Measurements from ENCODE around the gene FGF19. TPM values are rescaled to one million over a fixed set of nuclear protein-coding genes. Genes with fewer than 3 reads are reported as not detected.

The FGF19 gene
- total and polyA plus RNA-seq, 2 donors from 2014 or later: not detected

DNA sequence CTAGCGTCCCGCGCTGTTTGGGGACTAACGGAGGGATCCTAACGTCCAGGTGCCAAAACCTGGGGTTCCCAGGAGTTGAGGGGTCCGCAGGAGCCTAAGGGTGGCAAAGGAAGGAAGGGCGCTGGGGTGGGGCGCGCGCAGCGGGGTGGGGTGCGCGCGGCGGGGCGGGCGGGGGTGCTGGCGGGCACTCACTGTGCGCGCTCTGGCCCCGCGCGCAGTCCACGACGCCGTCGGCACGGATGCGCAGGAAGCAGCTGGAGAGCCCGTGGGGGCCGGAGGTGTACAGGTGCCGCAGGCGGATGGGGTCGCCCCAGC lies 412 bp downstream of the FGF19 start:
- FAIRE-seq: no peak
- Histone ChIP-seq H3K4me1 (ENCODE audit: control insufficient read depth in 2 of 3, insufficient read depth in 2 of 3, low read depth in 1 of 3, low read length in 3 of 3) (peaks cover 0 to 3% (median 0%) of the 10 kb centered on the region in 3 donors), H3K27ac (ENCODE audit: low read depth in 2 of 2, low read length in 2 of 2) (no peak overlapping the region), H3K27me3 (ENCODE audit: control insufficient read depth, insufficient read depth, low read length) (peaks cover 8% of the 10 kb centered on the region), H3K36me3 (ENCODE audit: control insufficient read depth in 2 of 3, insufficient read depth in 3 of 3, low read length in 3 of 3) (no peaks in the 10 kb centered on the region), H3K9me3 (ENCODE audit: control insufficient read depth in 2 of 3, insufficient read depth in 1 of 3, low read length in 3 of 3) (no peaks in the 10 kb centered on the region), H3K4me3 (ENCODE audit: low read length in 3 of 3) (no peak overlapping the region), H3K9ac (ENCODE audit: low read length in 3 of 3) (no peak overlapping the region)
- TF ChIP-seq, protein P1, sequence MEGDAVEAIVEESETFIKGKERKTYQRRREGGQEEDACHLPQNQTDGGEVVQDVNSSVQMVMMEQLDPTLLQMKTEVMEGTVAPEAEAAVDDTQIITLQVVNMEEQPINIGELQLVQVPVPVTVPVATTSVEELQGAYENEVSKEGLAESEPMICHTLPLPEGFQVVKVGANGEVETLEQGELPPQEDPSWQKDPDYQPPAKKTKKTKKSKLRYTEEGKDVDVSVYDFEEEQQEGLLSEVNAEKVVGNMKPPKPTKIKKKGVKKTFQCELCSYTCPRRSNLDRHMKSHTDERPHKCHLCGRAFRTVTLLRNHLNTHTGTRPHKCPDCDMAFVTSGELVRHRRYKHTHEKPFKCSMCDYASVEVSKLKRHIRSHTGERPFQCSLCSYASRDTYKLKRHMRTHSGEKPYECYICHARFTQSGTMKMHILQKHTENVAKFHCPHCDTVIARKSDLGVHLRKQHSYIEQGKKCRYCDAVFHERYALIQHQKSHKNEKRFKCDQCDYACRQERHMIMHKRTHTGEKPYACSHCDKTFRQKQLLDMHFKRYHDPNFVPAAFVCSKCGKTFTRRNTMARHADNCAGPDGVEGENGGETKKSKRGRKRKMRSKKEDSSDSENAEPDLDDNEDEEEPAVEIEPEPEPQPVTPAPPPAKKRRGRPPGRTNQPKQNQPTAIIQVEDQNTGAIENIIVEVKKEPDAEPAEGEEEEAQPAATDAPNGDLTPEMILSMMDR (IDR thresholded peaks at IDR 0.05; ENCODE audit: borderline replicate concordance, extremely low read depth, insufficient read depth): no peak
- no peak for DNase-seq
- intact Hi-C loops (cut with DNase I): no loop called here

DNA sequence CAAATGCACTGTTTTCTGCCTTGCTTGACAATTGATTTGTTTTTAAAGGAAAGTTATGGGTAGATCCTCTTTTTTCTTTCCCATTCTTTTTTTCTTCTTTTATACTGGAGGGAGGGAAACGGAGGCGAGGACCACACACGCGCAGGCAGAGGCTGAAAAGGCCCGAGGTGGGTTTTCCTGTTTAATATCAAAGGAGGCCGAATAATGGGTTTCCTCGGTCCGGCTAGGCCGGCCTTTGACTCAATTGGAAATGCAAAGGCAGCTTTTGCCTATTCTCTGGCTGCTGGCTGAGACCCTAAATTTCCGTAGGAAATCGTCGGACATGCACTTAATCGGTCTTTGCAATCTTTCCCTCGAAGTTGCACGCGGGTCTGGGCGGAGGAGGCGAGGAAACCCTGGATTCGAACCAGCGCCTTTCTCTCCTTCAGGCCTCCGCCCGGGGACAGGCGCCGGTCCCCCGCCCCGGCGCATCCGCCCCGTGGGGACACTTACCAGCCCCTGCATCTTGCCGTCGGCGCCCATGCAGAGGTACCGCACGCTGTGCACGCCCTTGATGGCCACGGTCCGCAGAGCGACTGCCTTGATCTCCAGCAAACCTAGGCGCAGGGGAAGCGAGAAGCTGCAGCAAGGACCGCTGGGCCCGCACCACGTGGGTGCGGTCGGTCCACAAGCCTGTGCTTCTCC lies 911 bp downstream of the FGF19 start:
- no peaks in the 10 kb centered on the region for H3K36me3 ChIP-seq (ENCODE audit: control insufficient read depth in 2 of 3, insufficient read depth in 3 of 3, low read length in 3 of 3)
- H3K4me1 ChIP-seq (ENCODE audit: control insufficient read depth in 2 of 3, insufficient read depth in 2 of 3, low read depth in 1 of 3, low read length in 3 of 3): peaks cover 0 to 3% (median 0%) of the 10 kb centered on the region in 3 donors
- TF ChIP-seq, protein P1 (IDR thresholded peaks at IDR 0.05; ENCODE audit: borderline replicate concordance, extremely low read depth, insufficient read depth): no peak
- no peak overlapping the region for H3K27ac ChIP-seq (ENCODE audit: low read depth in 2 of 2, low read length in 2 of 2)
- no peaks in the 10 kb centered on the region for H3K9me3 ChIP-seq (ENCODE audit: control insufficient read depth in 2 of 3, insufficient read depth in 1 of 3, low read length in 3 of 3)
- no peak overlapping the region for H3K9ac ChIP-seq (ENCODE audit: low read length in 3 of 3)
- intact Hi-C loops (cut with DNase I): no loop called here
- DNase-seq (no peak), FAIRE-seq (no peak)
- peaks cover 8% of the 10 kb centered on the region for H3K27me3 ChIP-seq (ENCODE audit: control insufficient read depth, insufficient read depth, low read length)
- H3K4me3 ChIP-seq (ENCODE audit: low read length in 3 of 3): no peak overlapping the region

DNA sequence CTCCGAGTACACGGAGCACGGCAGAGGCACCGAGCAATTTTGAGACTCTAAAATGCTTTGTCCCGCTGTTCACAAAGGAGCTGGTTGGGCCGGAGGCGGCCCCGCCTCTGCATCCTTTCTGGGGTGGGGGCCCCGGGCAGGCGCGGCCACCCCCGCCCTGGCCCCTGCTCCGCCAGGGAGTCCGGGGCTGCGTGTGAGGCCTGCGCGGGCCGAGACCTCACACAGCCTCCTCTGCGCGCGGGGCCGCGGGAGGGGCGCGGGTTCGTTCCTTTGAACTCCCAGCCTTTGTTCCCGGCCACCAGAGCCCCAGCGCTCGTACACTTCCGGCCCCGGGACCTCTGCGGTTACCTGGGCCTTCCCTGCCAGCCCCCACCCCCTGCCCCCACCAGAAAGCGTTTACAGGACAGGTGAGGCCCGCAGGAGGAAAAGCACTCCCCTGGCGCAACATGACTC lies 1.6 kb downstream of the FGF19 start:
- TF ChIP-seq, protein P1 (IDR thresholded peaks at IDR 0.05; ENCODE audit: borderline replicate concordance, extremely low read depth, insufficient read depth): no peak
- no peak for FAIRE-seq
- Histone ChIP-seq H3K36me3 (ENCODE audit: control insufficient read depth in 2 of 3, insufficient read depth in 3 of 3, low read length in 3 of 3) (no peaks in the 10 kb centered on the region), H3K27ac (ENCODE audit: low read depth in 2 of 2, low read length in 2 of 2) (no peak overlapping the region), H3K9ac (ENCODE audit: low read length in 3 of 3) (no peak overlapping the region), H3K27me3 (ENCODE audit: control insufficient read depth, insufficient read depth, low read length) (peaks cover 8% of the 10 kb centered on the region), H3K9me3 (ENCODE audit: control insufficient read depth in 2 of 3, insufficient read depth in 1 of 3, low read length in 3 of 3) (no peaks in the 10 kb centered on the region), H3K4me3 (ENCODE audit: low read length in 3 of 3) (no peak overlapping the region), H3K4me1 (ENCODE audit: control insufficient read depth in 2 of 3, insufficient read depth in 2 of 3, low read depth in 1 of 3, low read length in 3 of 3) (peaks cover 0 to 3% (median 0%) of the 10 kb centered on the region in 3 donors)
- DNase-seq: no peak
- intact Hi-C loops (cut with DNase I): no loop called here

Measured in kidney (tissue), 14 donors.